ENCODE measurements around the gene RAP1GAP2.
A peak's percentile ranks its signal among the peaks of the same experiment; 100 is the strongest.
"Not testable (repeated sequence)": the region's sequence is repeated elsewhere in the genome, so short reads cannot be mapped to it uniquely, and the experiment has no call there.

The RAP1GAP2 gene

GRCh38 chr17:2782055-2782454 is 14.2 kb upstream of the RAP1GAP2 start:
- Histone ChIP-seq H3K27me3 (no peaks in the 10 kb centered on the region), H3K4me1 (peaks cover 3% of the 10 kb centered on the region; the same call in 1 of the 2 replicates), H3K36me3 (no peaks in the 10 kb centered on the region), H3K9me3 (no peaks in the 10 kb centered on the region), H3K4me3 (ENCODE audit: low read depth, low read length) (no peak overlapping the region)
- DNase-seq, result no peak
- TF ChIP-seq CTCF (IDR thresholded peaks at IDR 0.05; ENCODE audit: low read depth, low read length), result no peak

- DNase-seq, result no peak
- peaks cover 3% of the 10 kb centered on the region; the same call in 1 of the 2 replicates for H3K4me1 ChIP-seq
- H3K27me3 ChIP-seq, result no peaks in the 10 kb centered on the region
- no peak for TF ChIP-seq CTCF (IDR thresholded peaks at IDR 0.05; ENCODE audit: low read depth, low read length)
- H3K36me3 ChIP-seq, result no peaks in the 10 kb centered on the region
- H3K4me3 ChIP-seq (ENCODE audit: low read depth, low read length), result no peak overlapping the region
- no peaks in the 10 kb centered on the region for H3K9me3 ChIP-seq
Observed at GRCh38 chr17:2783310-2784030, 12.8 kb upstream of the RAP1GAP2 start.

GRCh38 chr17:2784864-2785263 is 11.4 kb upstream of the RAP1GAP2 start:
- H3K4me1 ChIP-seq, result peaks cover 3% of the 10 kb centered on the region; the same call in 1 of the 2 replicates
- TF ChIP-seq CTCF (IDR thresholded peaks at IDR 0.05; ENCODE audit: low read depth, low read length), result no peak
- no peak for DNase-seq
- H3K4me3 ChIP-seq (ENCODE audit: low read depth, low read length), result no peak overlapping the region
- no peaks in the 10 kb centered on the region for H3K9me3 ChIP-seq
- no peaks in the 10 kb centered on the region for H3K27me3 ChIP-seq
- H3K36me3 ChIP-seq, result no peaks in the 10 kb centered on the region

- not testable (repeated sequence) for H3K9me3 ChIP-seq; H3K4me3 ChIP-seq (ENCODE audit: low read depth, low read length); DNase-seq; H3K27me3 ChIP-seq; H3K4me1 ChIP-seq; H3K36me3 ChIP-seq
Observed at GRCh38 chr17:2785376-2785775, 10.9 kb upstream of the RAP1GAP2 start.

- no peaks in the 10 kb centered on the region for H3K27me3 ChIP-seq
- TF ChIP-seq CTCF (IDR thresholded peaks at IDR 0.05; ENCODE audit: low read depth, low read length), result peak; percentile 79
- DNase-seq, result peak; percentile 88
- no peak overlapping the region for H3K4me3 ChIP-seq (ENCODE audit: low read depth, low read length)
- no peaks in the 10 kb centered on the region for H3K9me3 ChIP-seq
- peaks cover 3% of the 10 kb centered on the region; the same call in 1 of the 2 replicates for H3K4me1 ChIP-seq
- H3K36me3 ChIP-seq, result no peaks in the 10 kb centered on the region
Observed at GRCh38 chr17:2786176-2786881, 9.9 kb upstream of the RAP1GAP2 start.

GRCh38 chr17:2789700-2790099 is 6.5 kb upstream of the RAP1GAP2 start:
- H3K4me1 ChIP-seq, result peaks cover 3% of the 10 kb centered on the region; the same call in 1 of the 2 replicates
- no peaks in the 10 kb centered on the region for H3K9me3 ChIP-seq
- no peaks in the 10 kb centered on the region for H3K36me3 ChIP-seq
- H3K4me3 ChIP-seq (ENCODE audit: low read depth, low read length), result no peak overlapping the region
- H3K27me3 ChIP-seq, result no peaks in the 10 kb centered on the region
- no peak for DNase-seq
- no peak for TF ChIP-seq CTCF (IDR thresholded peaks at IDR 0.05; ENCODE audit: low read depth, low read length)
